H1 (cell line): ENCODE data around the gene FOXP4. TPM values are rescaled to one million over a fixed set of nuclear protein-coding genes. Genes with fewer than 3 reads are reported as not detected.

Experiments used
- CTCF ChIA-PET: fragments of 300-600 bp; sonication (Branson Sonifier 250); formaldehyde crosslinking; loops from one replicate; lab custom pipeline; 2021; ENCODE audit not compliant: partially characterized antibody; lab: Charles Lee
- POLR2A ChIA-PET: fragments of 300-600 bp; sonication (Branson Sonifier 250); formaldehyde crosslinking; loops from one replicate; lab custom pipeline; 2021; ENCODE audit warnings: inconsistent platforms; ENCODE audit not compliant: partially characterized antibody; lab: Charles Lee
- DNase-seq, 2 experiments: peaks; one replicate each; pipeline versions ENCODE4 v3.0.0 to v3.0.0-alpha.2; 2010 to 2022; ENCODE audit warnings: low spot score in 2 of 2, low read depth in 1 of 2, mixed read lengths in 1 of 2
- FAIRE-seq: peaks from 2 replicates; lab custom pipeline; 2011; peaks lifted over from hg19 to GRCh38; lab: Jason Lieb, UNC
- H2AFZ ChIP-seq: 2 replicates; pipeline ENCODE4 v1.8.1; 2012; ENCODE audit warnings: low read length, inconsistent platforms
- H2AK5ac ChIP-seq: 2 replicates; pipeline ENCODE4 v1.6.1; 2013; ENCODE audit warnings: low read depth, low read length
- H2BK120ac ChIP-seq: replicated peaks from 2 replicates; pipeline ENCODE3; 2013; ENCODE audit warnings: low read depth, low read length, inconsistent platforms
- H2BK12ac ChIP-seq: 2 replicates; pipeline ENCODE4 v1.6.1; 2013; ENCODE audit warnings: low read depth, low read length
- H2BK15ac ChIP-seq: 2 replicates; pipeline ENCODE4 v1.6.1; 2013; ENCODE audit warnings: low read length
- H2BK20ac ChIP-seq: 2 replicates; pipeline ENCODE4 v1.6.1; 2013; ENCODE audit warnings: low read length
- H2BK5ac ChIP-seq: 2 replicates; pipeline ENCODE4 v1.6.1; 2013; ENCODE audit warnings: low read depth, low read length
- H3K14ac ChIP-seq: 2 replicates; pipeline ENCODE4 v1.6.1; 2013; ENCODE audit warnings: inconsistent platforms; ENCODE audit not compliant: insufficient read length
- H3K18ac ChIP-seq: 2 replicates; pipeline ENCODE4 v1.6.1; 2013; ENCODE audit warnings: low read length; ENCODE audit errors: extremely low read depth
- H3K23ac ChIP-seq: 2 replicates; pipeline ENCODE4 v1.6.1; 2013; ENCODE audit warnings: inconsistent platforms; ENCODE audit not compliant: insufficient read length
- H3K23me2 ChIP-seq: 2 replicates; pipeline ENCODE4 v1.6.1; 2013; ENCODE audit warnings: low read depth, low read length
- H3K27ac ChIP-seq: 2 replicates; pipeline ENCODE4 v1.6.1; 2011; ENCODE audit warnings: low read depth, low read length, inconsistent platforms
- H3K27me3 ChIP-seq, 4 experiments: replicated peaks in 1 of 4; 1 replicate in 1 of 4; 2 replicates in 3 of 4; pipeline versions ENCODE4 v1.6.1 to v1.8.1; 2011 to 2013; ENCODE audit warnings: low read length in 3 of 4, mild to moderate bottlenecking in 3 of 4, inconsistent platforms in 2 of 4, mixed read lengths in 2 of 4, moderate library complexity in 1 of 4; ENCODE audit not compliant: control insufficient read depth in 3 of 4, insufficient read depth in 3 of 4; ENCODE audit errors: extremely low read depth in 1 of 4
- H3K36me3 ChIP-seq, 4 experiments: 2 replicates each; pipeline versions ENCODE4 v1.6.1 to v1.8.1; 2011 to 2013; ENCODE audit warnings: mild to moderate bottlenecking in 4 of 4, low read length in 3 of 4, moderate library complexity in 2 of 4, control low read depth in 1 of 4, inconsistent platforms in 1 of 4; ENCODE audit not compliant: insufficient read depth in 4 of 4, control insufficient read depth in 2 of 4
- H3K4ac ChIP-seq: replicated peaks from 2 replicates; pipeline ENCODE3; 2013; ENCODE audit warnings: low read length, low read depth, mixed read lengths, inconsistent platforms; ENCODE audit not compliant: insufficient read length
- H3K4me1 ChIP-seq, 4 experiments: replicated peaks in 1 of 4; 1 replicate in 1 of 4; 2 replicates in 3 of 4; pipeline versions ENCODE4 v1.6.1 to v1.8.1; 2011 to 2013; ENCODE audit warnings: low read length in 3 of 4, inconsistent platforms in 2 of 4, mixed read lengths in 1 of 4; ENCODE audit not compliant: insufficient read depth in 4 of 4, control insufficient read depth in 3 of 4
- H3K4me2 ChIP-seq, 2 experiments: 2 replicates each; pipeline versions ENCODE4 v1.6.1 to v1.8.1; 2011 to 2013; ENCODE audit warnings: low read depth in 2 of 2, low read length in 2 of 2, control low read depth in 1 of 2, inconsistent platforms in 1 of 2, mild to moderate bottlenecking in 1 of 2; ENCODE audit not compliant: insufficient read depth in 1 of 2
- H3K4me3 ChIP-seq, 4 experiments: fragments of 200-600, 300-600 bp in 1 of 4; sonication (generic), shearing (Covaris generic), sonication (Bioruptor Twin) in 1 of 4; 2 replicates each; pipeline versions ENCODE4 v1.5.1 to v1.8.1; 2011 to 2016; ENCODE audit warnings: low read length in 4 of 4, low read depth in 3 of 4, control low read depth in 2 of 4, inconsistent platforms in 2 of 4, mild to moderate bottlenecking in 2 of 4, mixed read lengths in 1 of 4, moderate library complexity in 1 of 4; ENCODE audit not compliant: insufficient read depth in 2 of 4; ENCODE audit errors: extremely low read depth in 1 of 4
- H3K56ac ChIP-seq: replicated peaks from 2 replicates; pipeline ENCODE3; 2013; ENCODE audit warnings: low read depth, mild to moderate bottlenecking, mixed read lengths, low read length, inconsistent platforms; ENCODE audit not compliant: insufficient read length
- H3K79me1 ChIP-seq: 2 replicates; pipeline ENCODE4 v1.6.1; 2013; ENCODE audit warnings: low read depth, low read length, control low read depth
- H3K79me2 ChIP-seq, 2 experiments: 2 replicates each; pipeline versions ENCODE4 v1.6.1 to v1.8.1; 2012 to 2013; ENCODE audit warnings: low read length in 2 of 2, mild to moderate bottlenecking in 2 of 2, inconsistent platforms in 1 of 2; ENCODE audit not compliant: insufficient read depth in 2 of 2, control insufficient read depth in 1 of 2
- H3K9ac ChIP-seq, 4 experiments: replicated peaks in 1 of 4; 1 replicate in 1 of 4; 2 replicates in 3 of 4; pipeline versions ENCODE4 v1.6.1 to v1.8.1; 2011 to 2013; ENCODE audit warnings: low read depth in 3 of 4, low read length in 3 of 4, control low read depth in 2 of 4, mild to moderate bottlenecking in 2 of 4, moderate library complexity in 2 of 4, inconsistent platforms in 1 of 4; ENCODE audit errors: extremely low read depth in 1 of 4
- H3K9me3 ChIP-seq, 2 experiments: 2 replicates each; pipeline versions ENCODE4 v1.6.1 to v1.8.1; 2012 to 2013; ENCODE audit warnings: mild to moderate bottlenecking in 2 of 2, moderate library complexity in 2 of 2, control low read depth in 1 of 2, inconsistent platforms in 1 of 2, low read depth in 1 of 2, low read length in 1 of 2, mixed read lengths in 1 of 2; ENCODE audit not compliant: insufficient read depth in 2 of 2
- H4K20me1 ChIP-seq, 2 experiments: replicated peaks in 1 of 2; 2 replicates each; pipeline versions ENCODE3 to v1.8.1; 2011 to 2013; ENCODE audit warnings: inconsistent platforms in 2 of 2, low read length in 2 of 2, mild to moderate bottlenecking in 1 of 2; ENCODE audit not compliant: insufficient read depth in 2 of 2, control insufficient read depth in 1 of 2
- H4K5ac ChIP-seq: 2 replicates; pipeline ENCODE4 v1.6.1; 2013; ENCODE audit warnings: low read length, low read depth, mixed read lengths, inconsistent platforms; ENCODE audit not compliant: insufficient read length
- H4K8ac ChIP-seq: 2 replicates; pipeline ENCODE4 v1.8.0; 2013; ENCODE audit warnings: mild to moderate bottlenecking, moderate library complexity, low read length, inconsistent platforms; ENCODE audit not compliant: insufficient read depth; ENCODE audit errors: extremely low read depth
- H4K91ac ChIP-seq: replicated peaks from 2 replicates; pipeline ENCODE3; 2013; ENCODE audit warnings: low read length, mixed read lengths, inconsistent platforms; ENCODE audit not compliant: insufficient read length
- CTBP2 ChIP-seq: IDR thresholded peaks from 2 replicates; pipeline ENCODE4 v1.7.0; 2011; ENCODE audit warnings: borderline replicate concordance, mild to moderate bottlenecking, moderate library complexity, mixed read lengths, low read length; ENCODE audit not compliant: insufficient read depth, insufficient read length
- RNF2 ChIP-seq: fragments of 200-900, 300-1000 bp; sonication (generic); IDR thresholded peaks from 2 replicates; pipeline ENCODE4 v1.7.1; 2016; ENCODE audit warnings: borderline replicate concordance, low read depth, mild to moderate bottlenecking, antibody characterized with exemption, low read length; ENCODE audit not compliant: poor library complexity, severe bottlenecking; ENCODE audit errors: missing control alignments
- TBP ChIP-seq: IDR thresholded peaks from 2 replicates; pipeline ENCODE4 v1.6.1; 2011; ENCODE audit warnings: low read depth, low read length, improper control_type of control experiment
- TEAD4 ChIP-seq: IDR thresholded peaks from 2 replicates; pipeline ENCODE4 v1.6.1; 2012; ENCODE audit warnings: low read depth, low read length, inconsistent platforms, mixed read lengths
- WGBS, 2 experiments: shearing (Covaris generic) in 1 of 2; methylation state at CpG; one replicate each; pipeline versions ENCODE4 v1.1.6 to v1.1.7; 2013 to 2015; ENCODE audit warnings: low lambda C conversion rate in 2 of 2, mixed read lengths in 2 of 2, inconsistent platforms in 1 of 2, low coverage in 1 of 2, missing lambda C conversion rate in 1 of 2; ENCODE audit not compliant: insufficient replicate concordance in 2 of 2, insufficient coverage in 1 of 2, insufficient read length in 1 of 2; ENCODE audit errors: extremely low coverage in 1 of 2, missing lambda C conversion rate in 1 of 2; 5-methylcytosine and 5-hydroxymethylcytosine counted together
- polyA plus RNA-seq, 7 experiments: library from polyadenylated mRNA; depleted of rRNA in 3 of 7; stranded (reverse) in 5 of 7; unstranded in 2 of 7; fragments of >200 nt in 5 of 7; fragments of 200-250 nt in 2 of 7; gene quantifications; 1 replicate in 5 of 7; 2 replicates in 1 of 7; 4 replicates in 1 of 7; pipeline versions ENCODE4 v1.2.1 to v1.2.3, GENCODE V29; 2011 to 2013; ENCODE audit warnings: missing spikeins in 2 of 7, mixed read lengths in 2 of 7
- total RNA-seq: library from RNA; stranded (reverse); fragmentation: NEBNext Ultra II Directional; extraction: Animal tissue kit (Norgen Biotek cat#: 25700); gene quantifications from 2 replicates; pipeline ENCODE4 v1.2.1, GENCODE V29; 2021

Gene FOXP4
- total and polyA plus RNA-seq, 2 of the 8 experiments (the other 6 are each of a cell fraction or from before 2014, with no cell fraction given), result 4.8 to 13.3 TPM

GRCh38 chr6:41553405-41553999, 7.3 kb downstream of the FOXP4 start:
- H3K9ac ChIP-seq, result no peak overlapping the region
- CTCF ChIA-PET, result interaction anchor here (0.8 to 8.4 kb wide), 20 partner anchors 12 to 185 kb away, joined by 3 to 56 read pairs (median 6); no protein-coding TSS in a partner anchor
- H2BK20ac ChIP-seq, result 0 out of 2 replicates have a peak overlapping the region, but pooled peaks have one; percentile 26
- H3K14ac ChIP-seq, result no peak overlapping the region
- H2BK5ac ChIP-seq, result no peak overlapping the region
- H3K18ac ChIP-seq, result no peak overlapping the region
- H3K56ac ChIP-seq, result no peak overlapping the region
- no peak overlapping the region for H4K91ac ChIP-seq
- 25% methylated on average over 1 of the region's 1 CpG; no CpG with 5 or more reads in 1 of the 2 experiments for WGBS, 2 experiments
- H4K5ac ChIP-seq, result no peak overlapping the region
- peaks cover 0 to 37% of the 10 kb centered on the region in 2 experiments; a peak in 2 of 4 replicates for H3K79me2 ChIP-seq
- DNase-seq (no peak), FAIRE-seq (no peak)
- H2BK15ac ChIP-seq, result 0 out of 2 replicates have a peak overlapping the region, but pooled peaks have one; percentile 46
- no peak overlapping the region for H3K27ac ChIP-seq
- peak overlapping the region; percentile 40; the same call in 1 of the 2 replicates for H2BK12ac ChIP-seq
- H2BK120ac ChIP-seq, result peak overlapping the region; percentile 13
- no peaks in the 10 kb centered on the region for H3K9me3 ChIP-seq
- POLR2A ChIA-PET, result interaction anchor here (0.7 to 1.9 kb wide), 6 partner anchors 26 to 179 kb away, joined by 3 to 7 read pairs (median 4); no protein-coding TSS in a partner anchor
- peaks cover 10 to 79% (median 69%) of the 10 kb centered on the region in 4 experiments for H3K27me3 ChIP-seq
- H3K23ac ChIP-seq, result no peak overlapping the region
- H2AK5ac ChIP-seq, result no peak overlapping the region
- H3K4me2 ChIP-seq, result peak overlapping the region; percentile 10 to 48; a peak in 3 of 4 replicates
- no peak overlapping the region for H2AFZ ChIP-seq
- H3K23me2 ChIP-seq, result no peaks in the 10 kb centered on the region; the same call in 1 of the 2 replicates
- peaks cover 11% of the 10 kb centered on the region for H3K79me1 ChIP-seq
- H4K8ac ChIP-seq, result no peak overlapping the region
- H3K4me3 ChIP-seq, result peak overlapping the region in 1 of 4 experiments; percentile 6; a peak in 1 of 8 replicates
- peaks cover 44 to 68% (median 47%) of the 10 kb centered on the region in 4 experiments for H3K4me1 ChIP-seq
- no peaks in the 10 kb centered on the region for H3K36me3 ChIP-seq
- H4K20me1 ChIP-seq, result peaks cover 12 to 42% of the 10 kb centered on the region in 2 experiments
- H3K4ac ChIP-seq, result peak overlapping the region; percentile 36
- TF ChIP-seq TBP (no peak), CTBP2 (no peak), TEAD4 (no peak), RNF2 (peak; percentile 5)
